OCI-LY1 (cell line): ENCODE measurements around the gene PDZRN4.

Experiments
- H2AFZ ChIP-seq: fragments of 200-600 bp; sonication (generic), shearing (Covaris generic); 2 replicates; pipeline ENCODE4 v1.6.0; 2014; ENCODE audit warnings: antibody characterized with exemption, mild to moderate bottlenecking, low read length
- H3F3A ChIP-seq: fragments of 200-600 bp; sonication (generic), shearing (Covaris generic); 2 replicates; pipeline ENCODE4 v1.6.0; 2014; ENCODE audit warnings: mild to moderate bottlenecking, antibody characterized with exemption, low read length, moderate library complexity; ENCODE audit not compliant: insufficient read depth
- H3K27ac ChIP-seq: fragments of 200-600 bp; sonication (generic); 2 replicates; pipeline ENCODE4 v1.5.1; 2014; ENCODE audit warnings: low read length, mixed run types, mild to moderate bottlenecking, low read depth; ENCODE audit not compliant: poor library complexity, severe bottlenecking
- H3K27me3 ChIP-seq: fragments of 200-600 bp; sonication (generic); 2 replicates; pipeline ENCODE4 v1.6.0; 2014; ENCODE audit warnings: antibody characterized with exemption, mild to moderate bottlenecking, low read length, moderate library complexity; ENCODE audit not compliant: insufficient read depth
- H3K36me3 ChIP-seq: fragments of 200-600 bp; sonication (generic); 2 replicates; pipeline ENCODE4 v1.6.1; 2014; ENCODE audit warnings: mild to moderate bottlenecking, antibody characterized with exemption, low read length, moderate library complexity, mixed read lengths; ENCODE audit not compliant: insufficient read depth
- H3K4me1 ChIP-seq: fragments of 200-600 bp; sonication (generic); 2 replicates; pipeline ENCODE4 v1.5.1; 2014; ENCODE audit warnings: mild to moderate bottlenecking, low read length, moderate library complexity; ENCODE audit not compliant: insufficient read depth, severe bottlenecking
- H3K4me2 ChIP-seq: fragments of 200-600 bp; sonication (generic), shearing (Covaris generic); 2 replicates; pipeline ENCODE4 v1.6.1; 2014; ENCODE audit warnings: low read length
- H3K4me3 ChIP-seq: fragments of 200-600 bp; sonication (generic); 2 replicates; pipeline ENCODE4 v1.5.1; 2014; ENCODE audit warnings: low read length, low read depth, mild to moderate bottlenecking, mixed read lengths; ENCODE audit not compliant: poor library complexity, severe bottlenecking
- H3K79me2 ChIP-seq: fragments of 200-600 bp; shearing (Covaris generic); 2 replicates; pipeline ENCODE4 v1.6.1; 2016; ENCODE audit warnings: mixed run types, low read length, mixed read lengths; ENCODE audit not compliant: insufficient read depth
- H3K9ac ChIP-seq: fragments of 200-600 bp; sonication (generic), shearing (Covaris generic); 2 replicates; pipeline ENCODE4 v1.6.1; 2014; ENCODE audit warnings: mild to moderate bottlenecking, low read length, mixed read lengths
- H3K9me2 ChIP-seq: fragments of 200-600 bp; sonication (generic), shearing (Covaris generic); 2 replicates; pipeline ENCODE4 v1.6.1; 2014; ENCODE audit warnings: low read depth, mild to moderate bottlenecking, low read length, mixed read lengths
- H3K9me3 ChIP-seq: fragments of 200-600 bp; shearing (Covaris generic); 2 replicates; pipeline ENCODE4 v1.6.1; 2014; ENCODE audit warnings: low read length, mixed read lengths
- H4K20me1 ChIP-seq: fragments of 200-600 bp; sonication (generic), shearing (Covaris generic); 2 replicates; pipeline ENCODE4 v1.6.0; 2016; ENCODE audit warnings: mild to moderate bottlenecking, low read length; ENCODE audit not compliant: insufficient read depth
- CTCF ChIP-seq: fragments of 200-600 bp; sonication (generic), shearing (Covaris generic); IDR thresholded peaks from 2 replicates; pipeline ENCODE4 v1.5.1; 2017; ENCODE audit warnings: mild to moderate bottlenecking, antibody characterized with exemption, low read length, moderate library complexity, mixed read lengths
- EZH2 ChIP-seq: fragments of 200-600 bp; sonication (generic), shearing (Covaris generic); IDR thresholded peaks from 2 replicates; pipeline ENCODE4 v1.8.0; 2017; ENCODE audit warnings: borderline replicate concordance, mixed run types, mild to moderate bottlenecking, antibody characterized with exemption, low read length, moderate library complexity, mixed read lengths

PDZRN4 gene

GRCh38 chr12:41205070-41205709, 17.1 kb downstream of the PDZRN4 start:
- H3F3A ChIP-seq, result 0 out of 2 replicates have a peak, but pooled peaks cover 5% of the 10 kb centered on the region
- H4K20me1 ChIP-seq, result no peaks in the 10 kb centered on the region
- no peaks in the 10 kb centered on the region for H3K9me2 ChIP-seq
- no peaks in the 10 kb centered on the region for H3K36me3 ChIP-seq
- H3K4me2 ChIP-seq, result no peak overlapping the region
- no peaks in the 10 kb centered on the region for H3K27me3 ChIP-seq
- TF ChIP-seq EZH2, result no peak
- TF ChIP-seq CTCF, result no peak
- H3K9me3 ChIP-seq, result no peaks in the 10 kb centered on the region
- H3K4me3 ChIP-seq, result no peak overlapping the region
- H2AFZ ChIP-seq, result no peak overlapping the region
- H3K79me2 ChIP-seq, result no peaks in the 10 kb centered on the region
- no peak overlapping the region for H3K9ac ChIP-seq
- H3K4me1 ChIP-seq, result no peaks in the 10 kb centered on the region
- no peak overlapping the region for H3K27ac ChIP-seq

- no peak for TF ChIP-seq CTCF
- TF ChIP-seq EZH2, result no peak
- H3K27me3 ChIP-seq, result no peaks in the 10 kb centered on the region
- no peaks in the 10 kb centered on the region for H3K9me2 ChIP-seq
- H3F3A ChIP-seq, result 0 out of 2 replicates have a peak, but pooled peaks cover 5% of the 10 kb centered on the region
- H3K4me1 ChIP-seq, result no peaks in the 10 kb centered on the region
- no peak overlapping the region for H3K4me2 ChIP-seq
- H3K79me2 ChIP-seq, result no peaks in the 10 kb centered on the region
- H3K27ac ChIP-seq, result no peak overlapping the region
- no peaks in the 10 kb centered on the region for H3K36me3 ChIP-seq
- H3K9ac ChIP-seq, result no peak overlapping the region
- H2AFZ ChIP-seq, result no peak overlapping the region
- H3K9me3 ChIP-seq, result no peaks in the 10 kb centered on the region
- H4K20me1 ChIP-seq, result no peaks in the 10 kb centered on the region
- no peak overlapping the region for H3K4me3 ChIP-seq
Measured at GRCh38 chr12:41206298-41206697, 18.2 kb downstream of the PDZRN4 start.

GRCh38 chr12:41211448-41211847, 23.3 kb downstream of the PDZRN4 start:
- H3K36me3 ChIP-seq, result no peaks in the 10 kb centered on the region
- no peak overlapping the region for H3K4me3 ChIP-seq
- no peaks in the 10 kb centered on the region for H3K79me2 ChIP-seq
- TF ChIP-seq EZH2 (no peak), CTCF (no peak)
- 0 out of 2 replicates have a peak, but pooled peaks cover 5% of the 10 kb centered on the region for H3F3A ChIP-seq
- no peaks in the 10 kb centered on the region for H3K4me1 ChIP-seq
- no peaks in the 10 kb centered on the region for H4K20me1 ChIP-seq
- no peak overlapping the region for H3K9ac ChIP-seq
- H3K9me2 ChIP-seq, result no peaks in the 10 kb centered on the region
- no peaks in the 10 kb centered on the region for H3K9me3 ChIP-seq
- no peaks in the 10 kb centered on the region for H3K27me3 ChIP-seq
- no peak overlapping the region for H3K27ac ChIP-seq
- no peak overlapping the region for H2AFZ ChIP-seq
- no peak overlapping the region for H3K4me2 ChIP-seq
